ENCODE measurements around the gene TRABD2A.

GRCh38 chr2:84797271-84797670, 83.6 kb downstream of the TRABD2A start:
- no peak for TF ChIP-seq POLR2A (IDR thresholded peaks at IDR 0.05; ENCODE audit: low read depth, low read length)
- TF ChIP-seq TAF1 (IDR thresholded peaks at IDR 0.05; ENCODE audit: low read depth, low read length): no peak
- TF ChIP-seq POLR2AphosphoS5 (IDR thresholded peaks at IDR 0.05; ENCODE audit: low read depth, low read length): no peak
- no peak for TF ChIP-seq PAX5 (IDR thresholded peaks at IDR 0.05; ENCODE audit: insufficient read depth, low read length, severe bottlenecking)
- no peak for TF ChIP-seq SPI1 (IDR thresholded peaks at IDR 0.05; ENCODE audit: low read depth, low read length)
- no peak for TF ChIP-seq POU2F2 (IDR thresholded peaks at IDR 0.05; ENCODE audit: low read depth, low read length)

All from GM12891 (cell line).